ENCODE measurements around the gene EBI3. TPM values are rescaled to one million over a fixed set of nuclear protein-coding genes. Genes with fewer than 3 reads are reported as not detected.

The EBI3 gene
- total RNA-seq, 1 donor from 2014 or later: not detected

GRCh38 chr19:4194353-4194752, 35.0 kb upstream of the EBI3 start:
- no peaks in the 10 kb centered on the region for H3K36me3 ChIP-seq
- H3K27me3 Mint-ChIP-seq (ENCODE audit: insufficient read depth, low read depth): peaks cover 30% of the 10 kb centered on the region
- no peak overlapping the region for H3K9ac ChIP-seq
- no peaks in the 10 kb centered on the region for H4K20me1 ChIP-seq (ENCODE audit: low read depth)
- H3K4me1 ChIP-seq: no peaks in the 10 kb centered on the region
- H3K9me3 ChIP-seq (ENCODE audit: low read depth): no peaks in the 10 kb centered on the region
- DNase-seq (ENCODE audit: low spot score): no peak
- H3F3A ChIP-seq (ENCODE audit: low read depth): peaks cover 14% of the 10 kb centered on the region
- H3K4me3 Mint-ChIP-seq: no peak overlapping the region
- H3K27me3 ChIP-seq: peaks cover 54% of the 10 kb centered on the region
- no peak overlapping the region for H3K27ac Mint-ChIP-seq
- H3K79me2 ChIP-seq (ENCODE audit: low read depth): no peaks in the 10 kb centered on the region
- peaks cover 12% of the 10 kb centered on the region for H3K4me1 Mint-ChIP-seq
- H2AFZ ChIP-seq (replicated peaks): no peak overlapping the region
- peaks cover 2% of the 10 kb centered on the region for H3K36me3 Mint-ChIP-seq
- TF ChIP-seq, protein P1, sequence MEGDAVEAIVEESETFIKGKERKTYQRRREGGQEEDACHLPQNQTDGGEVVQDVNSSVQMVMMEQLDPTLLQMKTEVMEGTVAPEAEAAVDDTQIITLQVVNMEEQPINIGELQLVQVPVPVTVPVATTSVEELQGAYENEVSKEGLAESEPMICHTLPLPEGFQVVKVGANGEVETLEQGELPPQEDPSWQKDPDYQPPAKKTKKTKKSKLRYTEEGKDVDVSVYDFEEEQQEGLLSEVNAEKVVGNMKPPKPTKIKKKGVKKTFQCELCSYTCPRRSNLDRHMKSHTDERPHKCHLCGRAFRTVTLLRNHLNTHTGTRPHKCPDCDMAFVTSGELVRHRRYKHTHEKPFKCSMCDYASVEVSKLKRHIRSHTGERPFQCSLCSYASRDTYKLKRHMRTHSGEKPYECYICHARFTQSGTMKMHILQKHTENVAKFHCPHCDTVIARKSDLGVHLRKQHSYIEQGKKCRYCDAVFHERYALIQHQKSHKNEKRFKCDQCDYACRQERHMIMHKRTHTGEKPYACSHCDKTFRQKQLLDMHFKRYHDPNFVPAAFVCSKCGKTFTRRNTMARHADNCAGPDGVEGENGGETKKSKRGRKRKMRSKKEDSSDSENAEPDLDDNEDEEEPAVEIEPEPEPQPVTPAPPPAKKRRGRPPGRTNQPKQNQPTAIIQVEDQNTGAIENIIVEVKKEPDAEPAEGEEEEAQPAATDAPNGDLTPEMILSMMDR (IDR thresholded peaks at IDR 0.05): no peak
- TF ChIP-seq EZH2 (IDR thresholded peaks at IDR 0.05) (no peak), EZH2phosphoT487 (IDR thresholded peaks at IDR 0.05) (no peak)
- H3K9me3 Mint-ChIP-seq: peaks cover 8% of the 10 kb centered on the region
- H3K4me2 ChIP-seq: no peak overlapping the region
- H3K27ac ChIP-seq: no peak overlapping the region
- no peak overlapping the region for H3K4me3 ChIP-seq

DNA sequence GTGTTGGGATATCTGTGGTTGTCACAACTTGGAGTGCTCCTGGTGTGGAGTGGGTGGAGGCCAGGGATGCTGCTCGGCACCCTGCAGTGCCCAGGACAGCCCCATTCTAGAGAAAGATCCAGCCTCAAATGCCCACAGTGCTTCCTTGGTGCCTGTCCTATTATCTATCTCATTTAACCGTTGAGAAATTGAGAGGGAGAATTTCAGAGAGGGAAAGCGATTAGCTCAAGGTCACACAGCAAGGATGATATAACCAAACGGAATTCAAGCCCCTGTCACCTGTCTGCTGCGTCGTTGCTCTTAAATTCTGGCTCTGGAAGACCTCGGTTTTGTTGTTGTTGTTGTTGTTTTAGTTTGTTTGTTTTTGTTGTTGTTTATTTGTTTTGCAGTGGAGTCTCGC, 33.3 kb upstream of the EBI3 start:
- H3K4me3 ChIP-seq: no peak overlapping the region
- TF ChIP-seq EZH2phosphoT487 (IDR thresholded peaks at IDR 0.05) (no peak), EZH2 (IDR thresholded peaks at IDR 0.05) (no peak)
- TF ChIP-seq, protein P1 (IDR thresholded peaks at IDR 0.05): no peak
- DNase-seq (ENCODE audit: low spot score): no peak
- Mint-ChIP-seq H3K36me3 (peaks cover 2% of the 10 kb centered on the region), H3K4me3 (peak overlapping the region; percentile 27), H3K9me3 (peaks cover 11% of the 10 kb centered on the region), H3K4me1 (peaks cover 12% of the 10 kb centered on the region), H3K27me3 (ENCODE audit: insufficient read depth, low read depth) (peaks cover 38% of the 10 kb centered on the region), H3K27ac (no peak overlapping the region)
- H3K4me2 ChIP-seq: no peak overlapping the region
- H3K27me3 ChIP-seq: peaks cover 71% of the 10 kb centered on the region
- H3K9ac ChIP-seq: no peak overlapping the region
- H3K36me3 ChIP-seq: no peaks in the 10 kb centered on the region
- no peaks in the 10 kb centered on the region for H3K4me1 ChIP-seq
- no peaks in the 10 kb centered on the region for H4K20me1 ChIP-seq (ENCODE audit: low read depth)
- no peak overlapping the region for H2AFZ ChIP-seq (replicated peaks)
- no peak overlapping the region for H3K27ac ChIP-seq
- H3K9me3 ChIP-seq (ENCODE audit: low read depth): no peaks in the 10 kb centered on the region
- peaks cover 14% of the 10 kb centered on the region for H3F3A ChIP-seq (ENCODE audit: low read depth)
- H3K79me2 ChIP-seq (ENCODE audit: low read depth): no peaks in the 10 kb centered on the region

DNA sequence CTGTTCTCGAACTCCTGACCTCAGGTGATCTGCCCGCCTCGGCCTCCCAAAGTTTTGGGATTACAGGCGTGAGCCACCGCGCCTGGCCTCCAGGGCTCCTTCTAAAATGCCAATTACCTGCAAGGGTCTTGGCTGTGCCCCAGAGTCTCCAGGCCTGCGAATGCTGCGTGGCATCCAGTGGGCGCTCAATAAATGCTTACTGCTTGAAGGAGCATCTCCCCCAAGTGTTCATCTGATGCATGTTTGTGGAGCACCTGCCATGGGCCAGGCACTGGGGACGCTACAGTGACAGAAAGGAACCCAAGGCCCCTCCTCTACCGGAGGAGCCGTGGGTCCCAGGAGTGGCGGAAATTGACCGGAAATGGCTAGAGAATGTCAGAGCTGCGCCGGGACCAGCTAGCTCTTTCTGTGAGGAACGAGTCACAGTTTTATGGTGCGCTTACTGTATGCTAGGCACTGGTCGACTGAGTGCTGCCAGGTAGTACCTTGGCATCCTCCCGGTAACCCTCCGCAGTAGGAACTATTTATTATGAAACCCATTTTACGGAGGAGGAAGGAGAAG, 32.7 kb upstream of the EBI3 start:
- peaks cover 12% of the 10 kb centered on the region for H3K9me3 Mint-ChIP-seq
- no peaks in the 10 kb centered on the region for H3K36me3 ChIP-seq
- H3K27ac ChIP-seq: no peak overlapping the region
- no peak overlapping the region for H3K27ac Mint-ChIP-seq
- peaks cover 77% of the 10 kb centered on the region for H3K27me3 ChIP-seq
- no peak overlapping the region for H3K9ac ChIP-seq
- H3K9me3 ChIP-seq (ENCODE audit: low read depth): no peaks in the 10 kb centered on the region
- peak overlapping the region; percentile 72 for H3K4me3 Mint-ChIP-seq
- peaks cover 14% of the 10 kb centered on the region for H3F3A ChIP-seq (ENCODE audit: low read depth)
- TF ChIP-seq EZH2 (IDR thresholded peaks at IDR 0.05) (no peak), EZH2phosphoT487 (IDR thresholded peaks at IDR 0.05) (no peak)
- TF ChIP-seq, protein P1 (IDR thresholded peaks at IDR 0.05): no peak
- H3K36me3 Mint-ChIP-seq: peaks cover 2% of the 10 kb centered on the region
- H3K4me3 ChIP-seq: no peak overlapping the region
- no peaks in the 10 kb centered on the region for H4K20me1 ChIP-seq (ENCODE audit: low read depth)
- peaks cover 43% of the 10 kb centered on the region for H3K27me3 Mint-ChIP-seq (ENCODE audit: insufficient read depth, low read depth)
- H2AFZ ChIP-seq (replicated peaks): no peak overlapping the region
- peaks cover 12% of the 10 kb centered on the region for H3K4me1 Mint-ChIP-seq
- no peaks in the 10 kb centered on the region for H3K4me1 ChIP-seq
- no peaks in the 10 kb centered on the region for H3K79me2 ChIP-seq (ENCODE audit: low read depth)
- no peak for DNase-seq (ENCODE audit: low spot score)
- no peak overlapping the region for H3K4me2 ChIP-seq

All from neural progenitor cell (in vitro differentiated cells).